Skeletal muscle satellite cell (primary cell): ENCODE results near the gene APBB2.
A peak's percentile ranks its signal among the peaks of the same experiment; 100 is the strongest.

Source experiments
- H3K27me3 ChIP-seq: 2 replicates; pipeline ENCODE4 v1.7.0; 2013; ENCODE audit warnings: low read length; ENCODE audit not compliant: control insufficient read depth, insufficient read depth
- H3K36me3 ChIP-seq: 2 replicates; pipeline ENCODE4 v1.7.0; 2013; ENCODE audit warnings: mild to moderate bottlenecking, control low read depth, low read length; ENCODE audit not compliant: insufficient read depth
- H3K4me1 ChIP-seq: 2 replicates; pipeline ENCODE4 v1.7.0; 2013; ENCODE audit warnings: low read length; ENCODE audit not compliant: control insufficient read depth, insufficient read depth
- H3K4me2 ChIP-seq: 2 replicates; pipeline ENCODE4 v1.7.0; 2013; ENCODE audit warnings: mild to moderate bottlenecking, low read length
- H3K4me3 ChIP-seq: 2 replicates; pipeline ENCODE4 v1.7.0; 2013; ENCODE audit warnings: low read length
- H3K9ac ChIP-seq: 2 replicates; pipeline ENCODE4 v1.7.0; 2013; ENCODE audit warnings: mild to moderate bottlenecking, low read depth, low read length, moderate library complexity
- H3K9me3 ChIP-seq: replicated peaks from 2 replicates; pipeline ENCODE4 v1.7.0; 2013; ENCODE audit warnings: mild to moderate bottlenecking, control low read depth, low read length

Gene APBB2

DNA sequence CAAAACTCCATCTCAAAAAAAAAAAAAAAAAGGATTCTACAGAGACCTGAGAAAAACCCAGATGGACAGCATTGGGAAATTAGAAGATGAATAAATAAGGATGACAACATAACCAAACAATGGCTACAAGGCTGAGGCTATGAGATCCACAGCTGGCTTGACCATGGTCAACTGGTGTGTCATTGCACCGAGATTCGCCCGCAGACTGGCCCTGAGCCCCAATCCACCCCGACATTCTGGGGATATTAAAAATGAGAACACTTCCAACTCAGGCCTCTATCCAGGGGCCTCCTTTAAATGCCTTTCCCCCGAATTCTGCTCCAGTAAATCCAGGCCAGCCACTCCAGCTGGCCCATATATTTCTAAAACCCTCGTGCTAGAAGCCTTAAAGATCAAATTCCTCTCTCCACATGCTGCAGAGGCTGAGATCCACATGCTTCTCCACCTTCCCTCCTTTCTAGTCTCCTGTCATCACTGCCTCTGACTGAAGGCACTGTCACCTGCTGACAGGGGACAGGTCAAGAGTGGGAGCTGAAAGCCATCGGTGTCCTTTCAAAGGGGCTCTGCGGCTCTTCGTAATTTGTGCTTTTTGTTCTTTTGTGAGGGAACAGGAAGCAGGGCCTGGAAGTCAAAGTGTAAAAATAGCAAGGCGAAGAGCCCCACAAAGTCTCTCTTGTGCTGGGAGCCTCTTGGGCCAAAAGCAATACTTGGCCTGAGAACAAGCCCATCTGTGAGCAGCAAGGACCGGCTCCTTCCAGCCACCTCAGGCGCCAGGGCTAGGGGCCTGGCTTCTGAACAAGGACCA, 260.9 kb downstream of the APBB2 start:
- Histone ChIP-seq H3K4me3 (peak overlapping the region; percentile 12), H3K4me1 (peaks cover 16% of the 10 kb centered on the region), H3K9ac (peak overlapping the region; percentile 34), H3K36me3 (peaks cover 12% of the 10 kb centered on the region), H3K4me2 (peak overlapping the region; percentile 14), H3K27me3 (no peaks in the 10 kb centered on the region), H3K9me3 (no peaks in the 10 kb centered on the region)

DNA sequence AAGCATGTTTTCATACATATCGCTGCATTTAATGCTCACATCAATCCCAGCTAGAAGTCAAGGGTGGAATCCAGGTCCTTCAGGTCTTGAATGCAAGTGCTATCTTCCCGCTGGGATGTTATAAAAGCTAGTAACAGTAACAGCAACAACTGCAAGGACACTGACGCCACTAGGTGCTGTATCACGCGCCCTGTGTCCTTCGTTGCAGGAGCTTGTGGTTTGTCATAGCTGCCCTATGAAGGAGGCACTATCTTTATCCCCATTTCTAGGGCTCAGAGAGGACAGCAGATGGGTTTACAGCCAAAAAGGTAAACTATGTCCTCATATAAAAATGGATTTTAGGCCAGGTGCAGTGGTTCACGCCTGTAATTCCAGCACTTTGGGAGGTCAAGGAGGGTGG, 261.7 kb downstream of the APBB2 start:
- H3K9me3 ChIP-seq, result no peaks in the 10 kb centered on the region
- H3K4me1 ChIP-seq, result peaks cover 16% of the 10 kb centered on the region
- H3K4me3 ChIP-seq, result no peak overlapping the region
- no peak overlapping the region for H3K4me2 ChIP-seq
- H3K9ac ChIP-seq, result no peak overlapping the region
- H3K27me3 ChIP-seq, result no peaks in the 10 kb centered on the region
- peaks cover 12% of the 10 kb centered on the region for H3K36me3 ChIP-seq

DNA sequence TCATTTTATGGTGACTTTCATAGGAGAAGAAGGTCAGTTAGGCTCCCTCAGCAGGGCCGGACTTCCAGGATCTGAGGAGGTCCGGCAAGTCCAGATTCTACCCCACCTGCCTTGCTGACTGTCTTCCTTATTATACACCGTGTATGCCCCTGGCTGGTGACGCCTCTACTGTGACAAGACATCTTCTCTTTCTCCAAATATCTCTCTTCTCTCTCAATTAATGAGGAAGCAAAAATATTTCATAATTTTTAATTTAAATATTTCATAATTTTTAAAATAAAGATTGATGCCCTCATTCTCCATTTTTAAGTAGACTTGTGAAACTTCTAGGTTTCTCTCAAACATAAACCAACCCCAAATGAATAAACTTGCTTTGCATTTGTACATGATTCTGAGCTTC, 262.1 kb downstream of the APBB2 start:
- Histone ChIP-seq H3K4me1 (peaks cover 16% of the 10 kb centered on the region), H3K4me3 (no peak overlapping the region), H3K36me3 (peaks cover 12% of the 10 kb centered on the region), H3K9ac (no peak overlapping the region), H3K4me2 (no peak overlapping the region), H3K27me3 (no peaks in the 10 kb centered on the region), H3K9me3 (no peaks in the 10 kb centered on the region)

GRCh38 chr4:40951026-40951425, 263.3 kb downstream of the APBB2 start:
- Histone ChIP-seq H3K9ac (no peak overlapping the region), H3K27me3 (no peaks in the 10 kb centered on the region), H3K9me3 (no peaks in the 10 kb centered on the region), H3K36me3 (peaks cover 12% of the 10 kb centered on the region), H3K4me1 (peaks cover 12% of the 10 kb centered on the region), H3K4me3 (no peak overlapping the region), H3K4me2 (no peak overlapping the region)

GRCh38 chr4:40949358-40950100, 264.8 kb downstream of the APBB2 start:
- no peak overlapping the region for H3K4me3 ChIP-seq
- H3K4me2 ChIP-seq, result no peak overlapping the region
- H3K27me3 ChIP-seq, result no peaks in the 10 kb centered on the region
- no peak overlapping the region for H3K9ac ChIP-seq
- H3K9me3 ChIP-seq, result no peaks in the 10 kb centered on the region
- H3K36me3 ChIP-seq, result peaks cover 17% of the 10 kb centered on the region
- peaks cover 12% of the 10 kb centered on the region for H3K4me1 ChIP-seq

DNA sequence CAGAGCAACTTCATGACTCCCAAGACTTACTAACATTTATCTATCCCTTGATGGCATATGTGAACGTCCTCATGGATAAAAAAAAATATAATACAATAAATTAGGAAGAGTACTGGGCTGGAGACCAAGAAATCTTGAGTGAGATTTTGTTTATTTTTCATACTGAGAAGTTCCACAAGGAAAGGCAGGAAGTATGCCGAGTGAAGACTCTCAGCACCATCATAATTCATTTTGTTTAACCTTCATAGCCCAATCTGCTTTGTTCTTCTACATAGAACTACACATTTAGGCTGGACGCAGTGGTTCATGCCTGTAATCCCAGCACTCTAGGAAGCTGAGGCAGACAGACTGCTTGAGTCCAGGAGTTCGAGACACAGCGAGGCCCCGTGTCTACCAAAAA, 266.3 kb downstream of the APBB2 start:
- Histone ChIP-seq H3K4me3 (no peak overlapping the region), H3K9me3 (no peaks in the 10 kb centered on the region), H3K36me3 (peaks cover 32% of the 10 kb centered on the region), H3K27me3 (no peaks in the 10 kb centered on the region), H3K4me2 (no peak overlapping the region), H3K4me1 (no peaks in the 10 kb centered on the region), H3K9ac (no peak overlapping the region)

GRCh38 chr4:40946652-40947051, 267.7 kb downstream of the APBB2 start:
- no peak overlapping the region for H3K4me3 ChIP-seq
- no peaks in the 10 kb centered on the region for H3K4me1 ChIP-seq
- H3K9ac ChIP-seq, result no peak overlapping the region

DNA sequence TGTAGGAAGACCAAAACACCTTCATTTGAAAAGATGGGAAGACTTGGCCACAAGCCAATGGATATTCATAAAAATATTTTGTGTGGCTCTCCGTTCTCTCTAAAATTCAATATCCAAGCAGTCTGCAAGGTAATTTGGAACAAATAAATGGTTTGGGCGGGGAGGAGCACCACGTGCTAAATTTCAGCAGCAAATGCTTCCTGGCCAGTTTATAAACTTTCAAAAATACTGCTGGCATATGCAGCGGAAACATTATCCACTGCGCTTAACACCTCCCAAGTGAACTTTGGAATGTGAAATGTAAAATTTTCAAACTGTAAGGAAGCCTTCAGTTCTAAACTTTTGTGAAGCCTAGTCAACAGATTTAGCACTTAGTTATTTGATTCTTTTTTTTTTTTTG, 273.6 kb downstream of the APBB2 start:
- H3K4me1 ChIP-seq, result no peaks in the 10 kb centered on the region
- H3K9me3 ChIP-seq, result no peaks in the 10 kb centered on the region
- H3K27me3 ChIP-seq, result no peaks in the 10 kb centered on the region
- no peak overlapping the region for H3K4me2 ChIP-seq
- no peak overlapping the region for H3K4me3 ChIP-seq
- H3K36me3 ChIP-seq, result peaks cover 69% of the 10 kb centered on the region
- no peak overlapping the region for H3K9ac ChIP-seq

More at GRCh38 chr4:40946652-40947051, 267.7 kb downstream of the APBB2 start:
- peaks cover 41% of the 10 kb centered on the region for H3K36me3 ChIP-seq
- no peaks in the 10 kb centered on the region for H3K9me3 ChIP-seq
- H3K27me3 ChIP-seq, result no peaks in the 10 kb centered on the region
- H3K4me2 ChIP-seq, result no peak overlapping the region

DNA sequence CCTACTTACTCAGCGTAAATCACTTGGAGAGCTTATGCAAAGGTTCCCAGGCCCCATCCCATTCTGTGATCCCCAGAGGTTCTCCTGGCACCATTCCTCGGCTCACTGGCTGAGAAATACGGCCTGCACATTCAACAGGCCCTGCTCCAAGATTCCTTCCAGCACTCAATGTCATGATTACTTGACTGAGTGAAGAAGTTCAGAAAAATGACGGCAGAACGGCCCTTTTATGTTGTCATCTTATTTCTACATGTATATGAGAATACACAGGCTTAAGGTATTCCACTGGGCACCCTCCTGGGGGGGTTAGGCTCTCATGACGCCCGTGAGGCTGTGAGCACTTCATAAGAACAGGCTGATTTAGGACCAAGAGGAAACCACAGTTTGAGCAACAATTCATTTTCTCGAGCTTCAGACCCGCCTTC, 274.0 kb downstream of the APBB2 start:
- no peaks in the 10 kb centered on the region for H3K27me3 ChIP-seq
- H3K4me2 ChIP-seq, result no peak overlapping the region
- no peak overlapping the region for H3K9ac ChIP-seq
- H3K9me3 ChIP-seq, result no peaks in the 10 kb centered on the region
- peaks cover 70% of the 10 kb centered on the region for H3K36me3 ChIP-seq
- H3K4me1 ChIP-seq, result no peaks in the 10 kb centered on the region
- H3K4me3 ChIP-seq, result no peak overlapping the region

DNA sequence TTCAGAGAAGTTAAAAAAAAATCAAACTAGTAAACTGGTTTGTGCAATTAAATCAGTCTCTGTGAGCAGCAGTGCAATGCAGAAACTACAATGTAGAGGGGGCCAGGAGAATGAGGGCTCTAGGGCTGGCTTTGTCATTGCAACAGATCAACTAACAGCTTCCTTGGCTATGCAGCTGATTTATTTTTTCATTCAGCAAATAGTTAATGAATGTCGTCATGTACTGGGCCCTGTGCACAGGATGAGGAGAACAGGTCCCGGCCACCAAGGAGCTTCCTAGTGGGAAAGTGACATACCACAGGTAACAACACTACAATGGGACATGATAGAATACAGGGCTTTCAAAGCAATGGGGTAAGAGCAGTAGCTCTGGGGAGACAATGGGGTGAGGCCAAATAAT, 274.5 kb downstream of the APBB2 start:
- H3K4me1 ChIP-seq, result no peaks in the 10 kb centered on the region
- no peaks in the 10 kb centered on the region for H3K9me3 ChIP-seq
- no peak overlapping the region for H3K4me3 ChIP-seq
- peaks cover 69% of the 10 kb centered on the region for H3K36me3 ChIP-seq
- no peak overlapping the region for H3K9ac ChIP-seq
- no peaks in the 10 kb centered on the region for H3K27me3 ChIP-seq
- H3K4me2 ChIP-seq, result no peak overlapping the region

GRCh38 chr4:40938337-40938736, 276.0 kb downstream of the APBB2 start:
- peaks cover 69% of the 10 kb centered on the region for H3K36me3 ChIP-seq
- no peaks in the 10 kb centered on the region for H3K9me3 ChIP-seq
- H3K9ac ChIP-seq, result no peak overlapping the region
- no peak overlapping the region for H3K4me2 ChIP-seq
- H3K27me3 ChIP-seq, result no peaks in the 10 kb centered on the region
- H3K4me1 ChIP-seq, result no peaks in the 10 kb centered on the region
- H3K4me3 ChIP-seq, result no peak overlapping the region
